GM12891 (cell line): ENCODE results near the gene HBP1.

ENCODE experiments used
- POLR2A ChIP-seq: IDR thresholded peaks from 2 replicates; pipeline ENCODE4 v1.6.1; 2011; ENCODE audit warnings: low read depth, low read length, control low read depth
- POLR2AphosphoS5 ChIP-seq: IDR thresholded peaks from 2 replicates; pipeline ENCODE4 v1.6.1; 2011; ENCODE audit warnings: low read depth, low read length, control low read depth
- SPI1 ChIP-seq: IDR thresholded peaks from 2 replicates; pipeline ENCODE4 v1.6.1; 2011; ENCODE audit warnings: low read depth, low read length, control low read depth
- TAF1 ChIP-seq: IDR thresholded peaks from 2 replicates; pipeline ENCODE4 v1.6.1; 2011; ENCODE audit warnings: low read depth, low read length, control low read depth

DNA sequence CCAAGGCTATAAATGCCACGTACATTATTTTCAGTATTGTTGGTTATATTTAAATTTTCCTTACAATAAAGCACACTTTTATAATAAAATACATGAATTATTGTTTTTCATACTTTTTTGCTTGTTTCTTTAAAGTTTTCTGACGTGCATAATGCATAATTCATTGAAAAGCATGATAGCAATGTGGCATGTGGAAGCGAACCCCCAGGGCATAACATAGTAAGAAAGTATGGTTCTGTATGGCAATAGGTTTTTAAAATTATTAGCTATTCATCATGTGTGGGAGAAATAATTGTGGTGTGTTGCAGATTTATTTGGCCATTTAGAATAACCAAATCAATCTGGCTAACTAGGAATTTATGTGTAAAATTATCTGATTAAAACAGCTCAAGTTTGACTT, 7.4 kb upstream of the HBP1 start:
- no peak for TF ChIP-seq SPI1
- TF ChIP-seq TAF1: no peak
- TF ChIP-seq POLR2A: no peak
- TF ChIP-seq POLR2AphosphoS5: no peak
